ENCODE measurements around the gene GMDS.

Gene GMDS

GRCh38 chr6:1722801-1723200, 522.6 kb downstream of the GMDS start:
- no peak for DNase-seq (ENCODE audit: low read depth in 1 of 2, low spot score in 1 of 2)

- no peak for DNase-seq (ENCODE audit: low read depth in 1 of 2, low spot score in 1 of 2)
Observed at GRCh38 chr6:1720620-1721322, 524.6 kb downstream of the GMDS start.

GRCh38 chr6:1719922-1720321, 525.5 kb downstream of the GMDS start:
- no peak for DNase-seq (ENCODE audit: low read depth in 1 of 2, low spot score in 1 of 2)

GRCh38 chr6:1716868-1717267, 528.5 kb downstream of the GMDS start:
- no peak for DNase-seq (ENCODE audit: low read depth in 1 of 2, low spot score in 1 of 2)

- DNase-seq (ENCODE audit: low read depth in 1 of 2, low spot score in 1 of 2) = no peak
Observed at GRCh38 chr6:1716396-1716795, 529.0 kb downstream of the GMDS start.

- DNase-seq (ENCODE audit: low read depth in 1 of 2, low spot score in 1 of 2) = no peak
Observed at GRCh38 chr6:1715336-1715735, 530.1 kb downstream of the GMDS start.

GRCh38 chr6:1714654-1715053, 530.8 kb downstream of the GMDS start:
- no peak for DNase-seq (ENCODE audit: low read depth in 1 of 2, low spot score in 1 of 2)

- DNase-seq (ENCODE audit: low read depth in 1 of 2, low spot score in 1 of 2) = no peak
Observed at GRCh38 chr6:1713016-1713600, 532.3 kb downstream of the GMDS start.

- no peak for DNase-seq (ENCODE audit: low read depth in 1 of 2, low spot score in 1 of 2)
Observed at GRCh38 chr6:1712451-1712850, 533.0 kb downstream of the GMDS start.

- DNase-seq (ENCODE audit: low read depth in 1 of 2, low spot score in 1 of 2) = no peak
Observed at GRCh38 chr6:1711136-1711535, 534.3 kb downstream of the GMDS start.

- DNase-seq (ENCODE audit: low read depth in 1 of 2, low spot score in 1 of 2) = no peak
Observed at GRCh38 chr6:1709234-1709641, 536.2 kb downstream of the GMDS start.

GRCh38 chr6:1708820-1709219, 536.6 kb downstream of the GMDS start:
- DNase-seq (ENCODE audit: low read depth in 1 of 2, low spot score in 1 of 2) = no peak

GRCh38 chr6:1708122-1708521, 537.3 kb downstream of the GMDS start:
- DNase-seq (ENCODE audit: low read depth in 1 of 2, low spot score in 1 of 2) = no peak

GRCh38 chr6:1705630-1706029, 539.8 kb downstream of the GMDS start:
- DNase-seq (ENCODE audit: low read depth in 1 of 2, low spot score in 1 of 2) = no peak

GRCh38 chr6:1705183-1705582, 540.2 kb downstream of the GMDS start:
- no peak for DNase-seq (ENCODE audit: low read depth in 1 of 2, low spot score in 1 of 2)

GRCh38 chr6:1704711-1705110, 540.7 kb downstream of the GMDS start:
- DNase-seq (ENCODE audit: low read depth in 1 of 2, low spot score in 1 of 2) = no peak

- no peak for DNase-seq (ENCODE audit: low read depth in 1 of 2, low spot score in 1 of 2)
Observed at GRCh38 chr6:1703923-1704322, 541.5 kb downstream of the GMDS start.

GRCh38 chr6:1703091-1703855, 542.1 kb downstream of the GMDS start:
- DNase-seq (ENCODE audit: low read depth in 1 of 2, low spot score in 1 of 2) = no peak

- no peak for DNase-seq (ENCODE audit: low read depth in 1 of 2, low spot score in 1 of 2)
Observed at GRCh38 chr6:1702580-1703051, 542.8 kb downstream of the GMDS start.

- no peak for DNase-seq (ENCODE audit: low read depth in 1 of 2, low spot score in 1 of 2)
Observed at GRCh38 chr6:1701668-1702353, 543.6 kb downstream of the GMDS start.

GRCh38 chr6:1700278-1700967, 545.0 kb downstream of the GMDS start:
- no peak for DNase-seq (ENCODE audit: low read depth in 1 of 2, low spot score in 1 of 2)
